WI38 (cell line): ENCODE data around the gene PXDC1.

ENCODE experiments used
- H3K4me3 ChIP-seq: 2 replicates; pipeline ENCODE4 v1.5.1; 2011; ENCODE audit warnings: low read depth, mild to moderate bottlenecking, control low read depth, low read length
- TF ChIP-seq, protein P1 (sequence below): IDR thresholded peaks from 2 replicates; pipeline ENCODE4 v1.5.1; 2012; ENCODE audit warnings: low read depth, mild to moderate bottlenecking, control low read depth, low read length

Gene PXDC1

DNA sequence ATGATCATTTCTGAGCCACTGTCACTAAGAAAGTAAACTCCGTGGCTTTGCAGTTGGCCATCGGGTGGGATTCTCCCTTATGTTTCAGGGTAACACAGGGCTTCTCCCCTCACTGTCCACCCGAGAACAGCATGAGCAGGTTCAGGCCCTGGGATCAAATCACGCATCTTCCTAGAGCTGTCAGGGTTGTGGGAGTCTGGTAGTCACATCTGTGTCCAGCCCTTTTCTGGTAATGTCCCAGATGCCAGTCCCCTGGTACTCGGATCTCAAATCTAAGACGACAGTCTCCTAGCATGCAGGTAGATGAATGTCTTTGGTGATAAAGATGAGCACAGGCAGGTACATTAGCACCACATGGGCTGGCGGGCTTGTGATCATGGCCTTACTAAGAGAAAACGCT, 4.8 kb downstream of the PXDC1 start:
- no peak overlapping the region for H3K4me3 ChIP-seq
- TF ChIP-seq, protein P1, sequence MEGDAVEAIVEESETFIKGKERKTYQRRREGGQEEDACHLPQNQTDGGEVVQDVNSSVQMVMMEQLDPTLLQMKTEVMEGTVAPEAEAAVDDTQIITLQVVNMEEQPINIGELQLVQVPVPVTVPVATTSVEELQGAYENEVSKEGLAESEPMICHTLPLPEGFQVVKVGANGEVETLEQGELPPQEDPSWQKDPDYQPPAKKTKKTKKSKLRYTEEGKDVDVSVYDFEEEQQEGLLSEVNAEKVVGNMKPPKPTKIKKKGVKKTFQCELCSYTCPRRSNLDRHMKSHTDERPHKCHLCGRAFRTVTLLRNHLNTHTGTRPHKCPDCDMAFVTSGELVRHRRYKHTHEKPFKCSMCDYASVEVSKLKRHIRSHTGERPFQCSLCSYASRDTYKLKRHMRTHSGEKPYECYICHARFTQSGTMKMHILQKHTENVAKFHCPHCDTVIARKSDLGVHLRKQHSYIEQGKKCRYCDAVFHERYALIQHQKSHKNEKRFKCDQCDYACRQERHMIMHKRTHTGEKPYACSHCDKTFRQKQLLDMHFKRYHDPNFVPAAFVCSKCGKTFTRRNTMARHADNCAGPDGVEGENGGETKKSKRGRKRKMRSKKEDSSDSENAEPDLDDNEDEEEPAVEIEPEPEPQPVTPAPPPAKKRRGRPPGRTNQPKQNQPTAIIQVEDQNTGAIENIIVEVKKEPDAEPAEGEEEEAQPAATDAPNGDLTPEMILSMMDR, result no peak

DNA sequence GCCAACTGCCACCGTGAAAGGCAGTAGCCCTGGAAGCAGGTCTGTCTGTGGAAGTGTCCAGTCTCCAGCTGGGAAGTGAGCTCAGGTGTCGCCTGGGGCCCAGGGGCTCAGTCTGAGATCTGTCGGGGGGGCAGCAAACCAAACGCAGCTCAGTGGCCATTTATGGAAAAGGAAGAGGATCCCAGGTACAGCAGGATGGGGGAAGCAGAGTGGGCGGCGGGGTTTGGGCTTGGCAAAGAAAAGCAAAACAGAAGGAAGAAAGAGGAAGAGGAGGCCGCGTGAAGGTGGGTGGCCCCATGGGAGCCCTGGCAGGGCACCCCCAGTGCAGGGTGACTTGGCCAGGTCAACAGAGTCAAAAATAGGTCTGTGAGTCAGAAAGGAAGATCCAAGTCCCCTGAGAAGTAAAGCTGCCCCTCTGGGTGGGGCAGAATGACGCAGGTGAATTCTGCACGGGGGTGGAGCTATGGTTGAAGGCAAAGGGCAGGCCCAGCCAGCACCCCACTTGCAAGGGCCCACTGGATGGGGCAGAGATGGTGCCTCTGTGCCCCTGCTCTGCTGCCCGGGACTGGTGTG, 5.3 kb downstream of the PXDC1 start:
- TF ChIP-seq, protein P1, result no peak
- H3K4me3 ChIP-seq, result no peak overlapping the region

DNA sequence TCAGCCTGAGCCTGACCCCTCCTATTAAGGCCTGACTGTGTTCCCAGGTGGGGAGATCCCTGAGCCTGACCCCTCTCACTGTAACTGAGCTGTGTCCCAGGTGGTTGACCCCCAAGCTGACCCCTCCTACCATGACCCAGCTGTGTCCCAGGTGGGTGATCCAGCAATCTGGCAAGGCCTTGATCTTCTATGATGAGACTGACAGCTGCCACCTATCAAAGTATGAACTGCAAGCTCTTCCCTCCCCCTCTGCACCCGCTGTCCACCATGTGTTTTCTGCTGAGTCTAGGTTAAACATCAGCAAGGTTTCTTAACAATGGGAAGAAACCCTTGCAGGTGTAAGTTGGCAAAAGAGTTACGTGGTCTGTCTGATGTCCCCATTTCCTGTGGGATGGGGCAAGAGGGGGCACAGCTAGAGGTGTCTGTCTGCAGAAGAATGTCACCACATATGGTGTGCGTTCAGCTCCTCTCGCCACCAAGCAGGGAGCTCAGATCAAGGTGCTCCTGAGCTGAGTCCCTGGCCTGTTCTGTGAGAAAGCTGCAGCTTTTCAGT, 5.9 kb downstream of the PXDC1 start:
- H3K4me3 ChIP-seq, result no peak overlapping the region

DNA sequence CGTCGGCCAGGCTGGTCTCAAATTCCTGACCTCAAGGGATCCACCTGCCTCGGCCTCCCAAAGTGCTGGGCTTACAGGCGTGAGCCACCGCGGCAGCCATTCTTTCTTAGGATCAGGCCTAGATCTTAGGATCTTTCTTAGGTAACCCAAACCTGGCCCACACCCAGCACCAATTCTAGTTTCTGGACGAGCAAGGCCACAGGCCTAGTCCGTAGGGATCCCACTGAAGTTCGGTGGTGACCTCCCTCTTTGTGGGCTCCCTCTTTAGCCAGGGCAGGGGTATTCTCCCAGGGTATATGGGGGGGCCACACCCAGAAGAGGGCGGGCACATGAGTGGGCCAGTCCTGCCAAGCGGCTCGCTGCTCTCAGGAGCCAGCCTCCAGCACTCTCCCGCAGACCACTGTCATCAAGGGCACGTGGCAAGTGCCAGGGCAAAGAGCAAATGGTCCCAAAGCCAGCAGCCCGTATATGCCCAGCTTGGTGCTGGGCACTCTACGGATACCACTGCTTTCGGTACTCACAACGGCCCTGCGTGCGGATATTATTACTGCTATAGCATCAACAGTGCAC, 6.5 kb downstream of the PXDC1 start:
- no peak overlapping the region for H3K4me3 ChIP-seq
- TF ChIP-seq, protein P1, result no peak

More for the DNA sequence above, 5.9 kb downstream of the PXDC1 start:
- TF ChIP-seq, protein P1, result no peak

DNA sequence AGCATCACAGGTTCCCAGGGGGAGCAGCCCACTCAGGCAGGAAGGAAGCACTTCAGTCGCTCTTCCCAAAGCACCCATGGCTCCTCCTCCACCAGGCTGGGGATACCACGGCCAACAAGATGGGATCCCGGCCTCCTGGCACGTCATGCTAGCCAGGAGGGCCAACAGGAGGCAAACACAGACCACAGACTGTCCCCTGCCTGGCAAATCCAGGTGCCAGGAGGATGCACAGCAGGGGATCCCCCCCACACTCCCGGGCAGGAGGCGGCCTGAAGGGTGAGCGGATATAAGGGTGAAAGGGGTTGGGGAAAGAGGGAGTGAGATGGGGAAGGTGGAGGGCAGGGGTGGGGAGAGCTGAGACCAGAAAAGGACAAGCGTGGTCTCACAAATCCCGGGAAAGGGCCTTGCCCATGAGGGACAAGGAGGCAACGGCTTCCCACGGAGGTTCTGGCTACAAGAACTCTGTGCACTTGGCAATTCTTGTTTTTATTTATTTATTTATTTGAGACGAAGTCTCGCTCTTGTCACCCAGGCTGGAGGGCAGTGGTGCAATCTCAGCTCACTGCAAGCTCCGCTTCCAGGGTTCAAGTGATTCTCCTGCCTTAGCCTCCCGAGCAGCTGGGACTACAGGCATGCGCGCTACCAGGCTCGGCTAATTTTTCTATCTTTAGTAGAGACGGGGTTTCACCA, 7.2 kb downstream of the PXDC1 start:
- no peak overlapping the region for H3K4me3 ChIP-seq
- TF ChIP-seq, protein P1, result no peak

DNA sequence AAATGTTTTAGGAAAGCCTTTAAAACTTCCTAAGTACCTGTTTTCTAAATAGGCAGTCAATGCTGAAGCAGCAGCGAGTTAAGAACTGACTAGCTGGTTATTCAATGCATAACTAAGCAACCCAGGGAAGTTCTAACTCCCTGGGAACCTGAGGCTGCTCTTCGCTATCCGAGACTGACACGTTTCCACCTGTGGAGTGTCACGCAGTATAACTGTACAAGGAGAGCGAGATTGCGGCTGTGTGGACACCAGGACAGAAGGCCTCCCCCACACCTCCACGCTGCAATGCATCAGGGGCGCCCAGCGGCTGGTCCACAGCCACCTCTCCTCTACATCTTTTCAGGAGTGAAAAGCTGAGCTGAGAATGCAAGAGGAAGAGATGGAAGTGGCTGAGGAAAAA, 8.0 kb downstream of the PXDC1 start:
- TF ChIP-seq, protein P1, result no peak
- no peak overlapping the region for H3K4me3 ChIP-seq
